Fibroblast of the aortic adventitia (primary cell): Measurements from ENCODE around the gene CTBP1. TPM values are rescaled to one million over a fixed set of nuclear protein-coding genes. Genes with fewer than 3 reads are reported as not detected.
"Not testable (repeated sequence)": the region's sequence is repeated elsewhere in the genome, so short reads cannot be mapped to it uniquely, and the experiment has no call there.

Experiments
- DNase-seq: peaks from one replicate; pipeline ENCODE4 v3.0.0-alpha.2; 2010; ENCODE audit warnings: low read depth
- H3K4me3 ChIP-seq: 2 replicates; pipeline ENCODE4 v1.5.1; 2011; ENCODE audit warnings: low read depth, mild to moderate bottlenecking, control low read depth, low read length, moderate library complexity
- total RNA-seq: library from RNA; depleted of rRNA; stranded (reverse); fragments of >200 nt; gene quantifications from 2 replicates; pipeline ENCODE4 v1.2.3, GENCODE V29; 2012; ENCODE audit warnings: low replicate concordance
- TF ChIP-seq, protein P1 (sequence below): IDR thresholded peaks from 2 replicates; pipeline ENCODE4 v1.5.1; 2011; ENCODE audit warnings: mild to moderate bottlenecking, low read length, control low read depth, inconsistent platforms; ENCODE audit not compliant: insufficient read depth

Gene CTBP1
- total RNA-seq, 1 donor = 141 TPM

DNA sequence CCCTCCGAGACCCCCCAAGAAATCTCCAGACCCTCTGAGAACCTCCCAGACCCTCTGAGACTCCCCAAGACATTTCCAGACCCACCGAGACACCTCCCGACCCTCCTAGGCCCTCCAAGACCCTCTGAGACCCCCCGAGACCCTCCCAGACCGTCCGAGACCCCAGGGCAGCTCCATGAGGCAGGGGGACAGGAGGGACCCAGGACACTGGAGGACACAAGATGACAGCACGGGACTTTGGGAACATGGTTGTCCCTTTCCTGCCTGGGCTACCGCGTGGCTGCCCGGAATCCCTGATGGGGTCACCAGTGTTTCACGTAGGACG lies 10.3 kb downstream of the CTBP1 start:
- no peak for DNase-seq
- TF ChIP-seq, protein P1, sequence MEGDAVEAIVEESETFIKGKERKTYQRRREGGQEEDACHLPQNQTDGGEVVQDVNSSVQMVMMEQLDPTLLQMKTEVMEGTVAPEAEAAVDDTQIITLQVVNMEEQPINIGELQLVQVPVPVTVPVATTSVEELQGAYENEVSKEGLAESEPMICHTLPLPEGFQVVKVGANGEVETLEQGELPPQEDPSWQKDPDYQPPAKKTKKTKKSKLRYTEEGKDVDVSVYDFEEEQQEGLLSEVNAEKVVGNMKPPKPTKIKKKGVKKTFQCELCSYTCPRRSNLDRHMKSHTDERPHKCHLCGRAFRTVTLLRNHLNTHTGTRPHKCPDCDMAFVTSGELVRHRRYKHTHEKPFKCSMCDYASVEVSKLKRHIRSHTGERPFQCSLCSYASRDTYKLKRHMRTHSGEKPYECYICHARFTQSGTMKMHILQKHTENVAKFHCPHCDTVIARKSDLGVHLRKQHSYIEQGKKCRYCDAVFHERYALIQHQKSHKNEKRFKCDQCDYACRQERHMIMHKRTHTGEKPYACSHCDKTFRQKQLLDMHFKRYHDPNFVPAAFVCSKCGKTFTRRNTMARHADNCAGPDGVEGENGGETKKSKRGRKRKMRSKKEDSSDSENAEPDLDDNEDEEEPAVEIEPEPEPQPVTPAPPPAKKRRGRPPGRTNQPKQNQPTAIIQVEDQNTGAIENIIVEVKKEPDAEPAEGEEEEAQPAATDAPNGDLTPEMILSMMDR = no peak
- no peak overlapping the region for H3K4me3 ChIP-seq

DNA sequence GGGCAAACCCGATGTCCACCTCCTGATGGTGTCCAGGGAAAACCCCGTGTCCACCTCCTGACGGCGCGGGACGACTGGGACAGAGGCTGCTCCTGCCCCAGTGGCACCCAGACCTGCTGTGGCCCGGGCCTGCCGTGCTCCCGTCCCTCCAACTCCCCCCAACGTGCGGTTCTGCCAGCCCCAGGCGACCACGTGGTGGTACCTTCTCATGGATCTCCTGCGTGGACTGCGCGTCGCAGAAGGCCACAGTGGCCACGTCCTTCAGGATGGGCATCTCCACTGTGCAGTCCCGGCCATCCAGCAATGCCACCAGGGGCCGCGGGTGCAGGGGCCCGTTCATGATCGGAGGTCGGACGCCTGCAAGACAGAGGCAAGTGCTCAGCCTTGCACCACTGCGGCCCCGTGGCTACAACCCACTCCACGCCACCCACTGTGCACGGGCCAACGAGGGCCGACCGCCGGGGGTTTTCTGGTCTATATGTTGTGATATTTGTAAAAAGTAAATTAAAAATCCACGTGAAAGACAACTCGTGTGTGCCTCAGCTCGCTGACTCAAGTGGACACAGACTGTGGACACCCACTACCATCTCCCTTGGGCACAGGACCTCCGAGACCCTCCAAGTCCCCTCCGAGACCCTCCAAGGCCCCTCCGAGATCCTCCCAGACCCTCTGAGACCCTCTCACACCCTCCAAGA lies 10.8 kb downstream of the CTBP1 start:
- TF ChIP-seq, protein P1 = no peak
- no peak overlapping the region for H3K4me3 ChIP-seq
- DNase-seq = no peak

DNA sequence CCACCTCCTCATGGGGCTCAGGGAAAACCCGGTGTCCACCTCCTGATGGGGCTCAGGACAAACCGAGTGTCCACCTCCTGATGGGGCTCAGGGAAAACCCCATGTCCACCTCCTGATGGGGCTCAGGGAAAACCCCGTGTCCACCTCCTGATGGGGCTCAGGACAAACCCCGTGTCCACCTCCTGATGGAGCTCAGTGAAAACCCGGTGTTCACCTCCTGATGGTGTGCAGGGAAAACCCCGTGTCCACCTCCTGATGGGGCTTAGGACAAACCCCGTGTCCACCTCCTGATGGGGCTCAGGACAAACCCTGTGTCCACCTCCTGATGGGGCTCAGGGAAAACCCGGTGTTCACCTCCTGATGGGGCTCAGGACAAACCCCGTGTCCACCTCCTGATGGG lies 11.7 kb downstream of the CTBP1 start:
- not testable (repeated sequence) for DNase-seq, H3K4me3 ChIP-seq

DNA sequence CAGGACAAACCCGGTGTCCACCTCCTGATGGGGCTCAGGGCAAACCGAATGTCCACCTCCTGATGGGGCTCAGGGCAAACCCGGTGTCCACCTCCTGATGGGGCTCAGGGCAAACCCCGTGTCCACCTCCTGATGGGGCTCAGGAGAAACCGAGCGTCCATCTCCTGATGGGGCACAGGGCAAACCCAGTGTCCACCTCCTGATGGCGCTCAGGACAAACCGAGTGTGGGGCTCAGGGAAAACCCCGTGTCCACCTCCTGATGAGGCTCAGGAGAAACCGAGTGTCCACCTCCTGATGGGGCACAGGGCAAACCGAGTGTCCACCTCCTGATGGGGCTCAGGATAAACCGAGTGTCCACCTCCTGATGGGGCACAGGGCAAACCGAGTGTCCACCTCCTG lies 12.1 kb downstream of the CTBP1 start:
- DNase-seq, H3K4me3 ChIP-seq: not testable (repeated sequence)

DNA sequence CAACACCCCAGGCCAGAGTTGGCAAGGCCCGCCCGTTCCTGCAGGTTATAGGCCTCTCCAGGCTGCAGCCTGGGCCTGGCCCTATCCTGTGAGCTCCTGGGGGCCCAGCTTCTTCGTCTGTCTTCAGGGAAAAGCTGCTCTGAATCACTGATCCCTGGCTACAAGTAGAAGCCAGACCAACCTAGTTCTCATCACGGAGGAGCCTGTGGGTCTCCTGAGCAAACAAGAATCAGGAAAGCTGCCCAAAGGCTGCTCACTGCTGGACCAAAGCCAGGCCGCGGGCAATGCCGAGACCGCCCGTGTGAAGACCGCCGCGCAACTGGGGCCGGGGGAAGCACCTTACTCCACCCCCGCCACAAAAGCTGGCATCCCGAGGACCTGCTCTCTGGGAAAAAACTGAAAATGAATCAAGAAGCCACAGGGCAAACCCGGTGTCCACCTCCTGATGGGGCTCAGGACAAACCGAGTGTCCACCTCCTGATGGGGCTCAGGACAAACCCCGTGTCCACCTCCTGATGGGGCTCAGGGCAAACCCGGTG lies 12.8 kb downstream of the CTBP1 start:
- TF ChIP-seq, protein P1 = no peak
- no peak overlapping the region for H3K4me3 ChIP-seq
- no peak for DNase-seq

DNA sequence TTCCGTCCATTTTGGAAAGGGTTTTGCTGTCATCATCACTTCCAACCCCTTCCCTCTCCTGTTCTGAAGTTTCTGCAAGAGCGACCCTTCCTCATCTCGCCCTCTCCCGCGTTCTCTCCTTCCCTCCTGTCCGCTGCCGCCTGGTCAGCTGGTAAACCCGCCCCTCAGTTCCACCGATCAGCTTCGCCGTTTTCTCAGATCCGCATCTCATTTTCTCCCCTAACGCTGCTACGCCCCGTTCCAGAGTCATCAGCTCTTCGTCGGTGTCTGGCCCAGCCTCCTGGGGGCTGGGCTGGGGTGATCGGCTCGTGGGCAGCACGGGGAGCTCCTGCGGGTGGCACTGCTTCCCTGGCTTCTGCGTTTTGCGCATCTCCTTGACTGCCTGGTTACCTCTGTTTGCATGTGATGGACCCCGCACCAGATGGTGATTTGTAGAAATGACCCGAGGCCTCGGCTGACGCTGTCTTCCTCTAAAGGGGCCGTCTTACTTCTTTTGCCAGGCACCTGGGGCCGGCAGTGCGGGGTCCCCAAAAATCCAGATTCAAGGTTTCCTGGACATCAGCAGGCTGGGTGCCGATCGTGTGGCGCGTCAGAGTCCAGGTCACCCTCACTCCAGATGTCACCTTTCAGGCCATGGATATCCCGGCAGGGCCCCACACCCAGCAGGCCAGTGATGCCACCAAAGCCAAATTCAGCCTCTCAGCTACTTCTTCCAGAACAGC lies 13.4 kb downstream of the CTBP1 start:
- no peak overlapping the region for H3K4me3 ChIP-seq
- TF ChIP-seq, protein P1 = no peak
- no peak for DNase-seq

DNA sequence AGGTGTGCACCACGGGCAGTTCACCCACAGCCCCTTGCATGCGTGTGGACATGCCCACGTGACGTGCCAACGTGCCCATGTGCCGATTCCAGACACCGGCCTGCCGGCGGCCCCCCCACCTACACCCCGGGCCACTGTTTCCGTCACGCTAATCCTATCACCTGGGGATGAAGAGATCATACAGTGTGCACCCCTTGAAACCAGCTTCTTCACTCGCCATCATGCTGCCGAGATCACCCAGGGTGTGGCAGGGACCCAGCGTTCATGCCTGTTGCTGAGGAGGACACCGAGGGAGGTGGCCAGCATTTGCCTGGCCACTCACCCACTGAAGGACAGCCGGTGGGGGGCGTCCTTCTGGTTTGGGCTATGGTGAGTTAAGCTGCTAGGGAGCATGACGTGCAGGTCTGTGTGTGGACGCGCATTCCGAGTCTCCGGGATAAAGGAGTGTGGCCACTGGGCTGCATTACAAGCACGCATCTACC lies 14.1 kb downstream of the CTBP1 start:
- TF ChIP-seq, protein P1 = no peak
- DNase-seq = no peak
- H3K4me3 ChIP-seq = no peak overlapping the region

DNA sequence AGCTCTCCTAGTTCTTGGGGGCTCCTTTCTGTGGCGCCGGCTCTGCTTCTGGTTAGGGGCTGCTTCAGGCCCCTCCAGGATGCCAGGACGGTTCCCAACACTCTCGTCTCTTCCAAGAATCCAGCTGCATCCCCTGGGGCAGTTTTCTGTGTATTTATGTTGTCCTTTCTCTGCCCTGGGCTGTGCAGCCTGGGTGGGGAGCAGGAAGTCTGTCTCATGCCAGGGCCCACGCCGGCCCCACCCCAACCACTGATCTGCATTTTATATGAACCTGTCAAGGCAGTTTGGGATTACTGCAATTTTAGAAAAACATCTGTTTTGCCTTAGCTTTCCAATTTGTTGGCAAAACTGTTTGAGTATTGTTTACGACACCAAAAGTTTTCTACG lies 14.6 kb downstream of the CTBP1 start:
- peak; percentile 55 for DNase-seq
- TF ChIP-seq, protein P1 = no peak
- no peak overlapping the region for H3K4me3 ChIP-seq
